ENCODE measurements around the gene PLPP6. TPM values are rescaled to one million over a fixed set of nuclear protein-coding genes. Genes with fewer than 3 reads are reported as not detected.

Gene PLPP6
- total and polyA plus RNA-seq, 4 donors, result 3.8 to 6.9 (median 5.2) TPM

GRCh38 chr9:4615778-4616177 is 46.3 kb upstream of the PLPP6 start:
- ATAC-seq (ENCODE audit: insufficient read depth, low FRiP score), result no peak
- no peaks in the 10 kb centered on the region for H3K27me3 ChIP-seq (ENCODE audit: control insufficient read depth in 3 of 3, insufficient read depth in 3 of 3, low read length in 2 of 3)
- H3K9ac ChIP-seq (ENCODE audit: insufficient read depth in 1 of 2, low read length in 2 of 2), result no peak overlapping the region
- H3K27ac ChIP-seq (ENCODE audit: low read depth in 1 of 2, low read length in 1 of 2), result no peak overlapping the region
- peaks cover 0 to 2% (median 0%) of the 10 kb centered on the region in 4 donors for H3K36me3 ChIP-seq (ENCODE audit: control insufficient read depth in 4 of 4, insufficient read depth in 4 of 4, low read length in 4 of 4)
- no peak for TF ChIP-seq CTCF (IDR thresholded peaks at IDR 0.05; ENCODE audit: control extremely low read depth, extremely low read depth)
- WGBS, 2 donors, result 82 to 98% methylated on average over 5 of the region's 5 CpGs
- no peak overlapping the region for H3K4me3 ChIP-seq
- no peak for DNase-seq
- no peaks in the 10 kb centered on the region for H3K4me1 ChIP-seq (ENCODE audit: control insufficient read depth in 5 of 5, insufficient read depth in 5 of 5, low read length in 5 of 5)
- no peaks in the 10 kb centered on the region for H3K9me3 ChIP-seq (ENCODE audit: control insufficient read depth in 4 of 4, insufficient read depth in 3 of 4, low read length in 3 of 4)

DNA sequence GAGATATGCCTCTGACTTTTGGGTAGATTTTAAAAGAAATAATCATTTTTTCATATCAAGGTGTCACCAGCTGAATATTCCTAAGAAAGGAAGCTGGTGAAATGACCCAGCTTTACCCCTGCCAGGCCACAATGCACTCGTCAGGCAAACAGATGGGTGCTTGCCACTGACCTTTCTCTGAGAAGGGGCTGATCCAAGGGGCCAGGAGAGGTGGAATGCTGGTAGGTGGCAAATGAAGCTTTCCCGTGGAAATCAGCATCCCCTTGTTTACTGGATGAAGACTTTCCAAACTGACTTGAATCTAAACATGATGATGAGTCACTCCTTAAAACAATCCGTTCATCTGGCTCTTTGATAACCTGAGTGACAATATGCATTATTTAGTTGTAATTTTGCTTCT is 44.3 kb upstream of the PLPP6 start:
- TF ChIP-seq CTCF (IDR thresholded peaks at IDR 0.05; ENCODE audit: control extremely low read depth, extremely low read depth), result no peak
- Histone ChIP-seq H3K36me3 (ENCODE audit: control insufficient read depth in 4 of 4, insufficient read depth in 4 of 4, low read length in 4 of 4) (peaks cover 0 to 2% (median 0%) of the 10 kb centered on the region in 4 donors), H3K9me3 (ENCODE audit: control insufficient read depth in 4 of 4, insufficient read depth in 3 of 4, low read length in 3 of 4) (no peaks in the 10 kb centered on the region), H3K9ac (ENCODE audit: insufficient read depth in 1 of 2, low read length in 2 of 2) (no peak overlapping the region), H3K4me3 (no peak overlapping the region), H3K27ac (ENCODE audit: low read depth in 1 of 2, low read length in 1 of 2) (no peak overlapping the region), H3K27me3 (ENCODE audit: control insufficient read depth in 3 of 3, insufficient read depth in 3 of 3, low read length in 2 of 3) (no peaks in the 10 kb centered on the region), H3K4me1 (ENCODE audit: control insufficient read depth in 5 of 5, insufficient read depth in 5 of 5, low read length in 5 of 5) (no peaks in the 10 kb centered on the region)
- 52 to 60% methylated on average over 3 of the region's 3 CpGs for WGBS, 2 donors
- no peak for ATAC-seq (ENCODE audit: insufficient read depth, low FRiP score)
- DNase-seq, result no peak

GRCh38 chr9:4618700-4619099 is 43.4 kb upstream of the PLPP6 start:
- Histone ChIP-seq H3K27me3 (ENCODE audit: control insufficient read depth in 3 of 3, insufficient read depth in 3 of 3, low read length in 2 of 3) (no peaks in the 10 kb centered on the region), H3K36me3 (ENCODE audit: control insufficient read depth in 4 of 4, insufficient read depth in 4 of 4, low read length in 4 of 4) (peaks cover 0 to 2% (median 0%) of the 10 kb centered on the region in 4 donors), H3K4me1 (ENCODE audit: control insufficient read depth in 5 of 5, insufficient read depth in 5 of 5, low read length in 5 of 5) (no peaks in the 10 kb centered on the region), H3K4me3 (no peak overlapping the region), H3K27ac (ENCODE audit: low read depth in 1 of 2, low read length in 1 of 2) (no peak overlapping the region), H3K9me3 (ENCODE audit: control insufficient read depth in 4 of 4, insufficient read depth in 3 of 4, low read length in 3 of 4) (no peaks in the 10 kb centered on the region), H3K9ac (ENCODE audit: insufficient read depth in 1 of 2, low read length in 2 of 2) (no peak overlapping the region)
- TF ChIP-seq CTCF (IDR thresholded peaks at IDR 0.05; ENCODE audit: control extremely low read depth, extremely low read depth), result no peak
- 64 to 81% methylated on average over 2 of the region's 2 CpGs for WGBS, 2 donors
- ATAC-seq (ENCODE audit: insufficient read depth, low FRiP score) (no peak), DNase-seq (no peak)

DNA sequence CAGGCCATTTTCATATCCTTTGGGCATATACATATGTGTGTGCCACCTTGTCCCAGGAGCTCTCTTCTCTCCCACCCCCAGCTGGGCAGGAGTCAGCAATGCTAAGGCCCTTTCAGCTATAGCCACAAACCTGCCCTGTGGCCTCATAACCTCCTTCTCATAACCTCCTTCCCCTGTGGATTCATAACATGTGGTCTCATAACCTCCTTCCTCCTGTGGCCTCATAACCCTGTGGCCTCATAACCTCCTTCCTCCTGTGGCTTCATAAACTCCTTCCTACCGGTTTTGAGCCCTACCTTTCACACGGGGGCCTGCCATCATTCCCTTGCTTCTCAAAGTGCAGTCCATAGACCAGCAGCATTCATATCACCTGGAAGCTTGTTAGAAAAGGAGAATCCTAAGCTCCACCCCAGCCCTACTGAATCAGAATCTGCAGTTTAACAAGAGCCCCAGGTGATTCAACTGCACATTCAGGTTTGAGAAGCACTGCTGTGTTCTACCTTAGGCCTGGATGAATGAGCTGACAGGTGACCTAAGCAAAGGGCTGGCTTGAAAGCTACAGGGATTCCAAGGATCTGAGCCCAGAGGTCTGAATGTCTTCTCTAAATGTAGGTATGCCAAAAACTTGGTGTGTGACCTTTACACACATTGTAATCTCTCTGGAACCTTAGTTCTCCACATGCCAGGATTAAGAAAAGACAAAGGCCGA is 41.9 kb upstream of the PLPP6 start:
- DNase-seq (no peak), ATAC-seq (ENCODE audit: insufficient read depth, low FRiP score) (no peak)
- no peak for TF ChIP-seq CTCF (IDR thresholded peaks at IDR 0.05; ENCODE audit: control extremely low read depth, extremely low read depth)
- 53 to 70% methylated on average over 3 of the region's 3 CpGs for WGBS, 2 donors
- Histone ChIP-seq H3K27me3 (ENCODE audit: control insufficient read depth in 3 of 3, insufficient read depth in 3 of 3, low read length in 2 of 3) (no peaks in the 10 kb centered on the region), H3K4me1 (ENCODE audit: control insufficient read depth in 5 of 5, insufficient read depth in 5 of 5, low read length in 5 of 5) (no peaks in the 10 kb centered on the region), H3K4me3 (no peak overlapping the region), H3K9ac (ENCODE audit: insufficient read depth in 1 of 2, low read length in 2 of 2) (no peak overlapping the region), H3K36me3 (ENCODE audit: control insufficient read depth in 4 of 4, insufficient read depth in 4 of 4, low read length in 4 of 4) (peaks cover 0 to 2% (median 0%) of the 10 kb centered on the region in 4 donors), H3K9me3 (ENCODE audit: control insufficient read depth in 4 of 4, insufficient read depth in 3 of 4, low read length in 3 of 4) (no peaks in the 10 kb centered on the region), H3K27ac (ENCODE audit: low read depth in 1 of 2, low read length in 1 of 2) (no peak overlapping the region)

Data from lung (tissue), 12 donors.